HG02885 (cell line): Measurements from ENCODE around the gene KRTAP10-3.

Experiments
- ATAC-seq: cut with Tn5 transposase; IDR thresholded peaks from one replicate; pipeline ENCODE4 v1.9.1; 2021; ENCODE audit warnings: mild to moderate bottlenecking; ENCODE audit not compliant: unreplicated experiment, poor library complexity

The KRTAP10-3 gene

GRCh38 chr21:44531606-44532564, 26.7 kb downstream of the KRTAP10-3 start:
- no peak for ATAC-seq

GRCh38 chr21:44530903-44531605, 27.5 kb downstream of the KRTAP10-3 start:
- ATAC-seq, result no peak

GRCh38 chr21:44530221-44530902, 28.2 kb downstream of the KRTAP10-3 start:
- ATAC-seq, result no peak

DNA sequence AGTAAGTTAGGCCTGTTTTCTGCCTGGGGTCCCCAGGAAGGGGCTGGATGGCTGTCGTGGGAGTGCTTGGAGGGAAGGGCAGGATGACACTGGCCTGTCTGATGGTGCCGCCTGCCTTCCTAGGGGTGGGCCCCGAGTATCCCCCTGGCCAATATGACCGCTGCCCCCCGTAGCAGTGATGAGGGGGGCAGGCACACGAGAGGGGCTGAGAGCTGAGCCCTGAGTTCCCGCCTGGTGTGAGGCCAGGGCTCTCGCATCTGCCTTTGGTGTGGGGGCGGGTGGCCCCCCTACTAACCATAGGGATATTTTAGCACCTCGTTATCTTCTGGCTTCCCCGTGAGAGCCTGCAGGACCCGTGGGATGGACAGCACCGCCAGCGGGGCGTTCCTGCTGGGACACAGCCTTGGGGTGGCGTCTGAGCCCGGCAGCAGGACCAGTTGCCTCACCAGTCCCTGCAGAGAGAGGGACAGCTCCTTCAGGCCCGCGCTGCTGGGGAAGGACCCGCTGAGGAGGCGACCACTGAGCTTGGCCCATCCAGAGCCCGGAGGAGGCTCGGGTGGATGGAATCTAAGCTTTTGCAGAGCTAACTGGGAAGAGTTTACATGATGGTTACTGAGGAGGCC, 29.0 kb downstream of the KRTAP10-3 start:
- no peak for ATAC-seq

- ATAC-seq, result no peak
Observed at GRCh38 chr21:44529011-44529421, 29.6 kb downstream of the KRTAP10-3 start.

DNA sequence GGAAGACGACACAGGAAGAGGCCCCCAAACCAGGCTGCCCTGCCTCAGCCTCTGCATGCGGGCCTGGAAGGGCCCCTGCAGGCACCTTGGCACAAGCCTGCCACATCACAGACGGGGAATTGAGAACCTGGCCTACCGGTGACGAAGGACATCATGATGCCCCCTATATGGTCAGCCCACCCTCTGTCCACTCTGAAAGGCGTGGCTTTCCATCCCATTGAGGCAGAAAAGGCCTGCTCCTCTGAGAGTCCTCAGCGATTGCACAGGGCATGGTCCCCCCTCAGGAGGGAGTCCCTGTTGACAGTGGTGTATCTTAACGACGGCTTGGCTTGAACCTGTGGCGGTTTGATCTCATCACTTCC, 30.0 kb downstream of the KRTAP10-3 start:
- no peak for ATAC-seq

- no peak for ATAC-seq
Observed at GRCh38 chr21:44527983-44528633, 30.5 kb downstream of the KRTAP10-3 start.

DNA sequence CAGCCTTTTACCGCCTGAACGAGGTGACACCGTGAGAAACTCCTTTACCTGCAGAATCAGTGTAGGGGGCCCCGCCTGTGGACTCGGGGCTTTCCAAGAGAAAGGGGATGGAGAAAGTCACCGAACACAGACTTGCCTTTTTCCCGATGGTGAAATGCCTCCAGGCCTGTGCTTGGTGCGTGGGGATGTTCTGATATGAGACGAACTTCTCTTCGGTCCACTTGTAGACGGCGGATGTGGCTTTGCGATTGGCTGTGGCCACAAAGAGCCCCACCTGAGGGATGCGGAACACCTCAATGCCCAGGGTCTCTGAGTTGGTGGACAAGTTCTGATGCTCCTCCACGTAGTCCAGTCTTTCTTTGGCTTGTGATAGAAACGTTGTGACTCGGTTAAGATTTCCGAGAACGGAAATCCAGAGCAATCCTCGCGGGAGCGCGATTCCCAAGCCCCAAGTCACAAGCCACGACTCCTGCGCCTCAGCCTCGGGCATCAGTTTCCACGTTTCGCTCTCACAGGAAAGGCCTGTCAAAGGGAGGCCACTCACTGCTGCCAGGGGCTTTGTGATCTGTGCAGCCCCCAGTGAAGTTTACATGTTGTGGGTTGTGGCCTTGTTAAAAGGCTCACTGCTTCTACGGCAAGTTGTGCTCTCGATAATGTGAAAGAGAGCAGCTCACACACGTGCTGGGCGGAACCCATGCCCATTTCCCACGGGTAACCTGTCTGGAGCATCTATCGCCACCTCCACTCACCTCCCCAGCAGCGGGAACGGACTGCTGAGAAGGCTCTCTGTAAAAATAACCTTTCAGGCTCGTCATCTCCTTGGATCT, 31.2 kb downstream of the KRTAP10-3 start:
- ATAC-seq, result no peak

DNA sequence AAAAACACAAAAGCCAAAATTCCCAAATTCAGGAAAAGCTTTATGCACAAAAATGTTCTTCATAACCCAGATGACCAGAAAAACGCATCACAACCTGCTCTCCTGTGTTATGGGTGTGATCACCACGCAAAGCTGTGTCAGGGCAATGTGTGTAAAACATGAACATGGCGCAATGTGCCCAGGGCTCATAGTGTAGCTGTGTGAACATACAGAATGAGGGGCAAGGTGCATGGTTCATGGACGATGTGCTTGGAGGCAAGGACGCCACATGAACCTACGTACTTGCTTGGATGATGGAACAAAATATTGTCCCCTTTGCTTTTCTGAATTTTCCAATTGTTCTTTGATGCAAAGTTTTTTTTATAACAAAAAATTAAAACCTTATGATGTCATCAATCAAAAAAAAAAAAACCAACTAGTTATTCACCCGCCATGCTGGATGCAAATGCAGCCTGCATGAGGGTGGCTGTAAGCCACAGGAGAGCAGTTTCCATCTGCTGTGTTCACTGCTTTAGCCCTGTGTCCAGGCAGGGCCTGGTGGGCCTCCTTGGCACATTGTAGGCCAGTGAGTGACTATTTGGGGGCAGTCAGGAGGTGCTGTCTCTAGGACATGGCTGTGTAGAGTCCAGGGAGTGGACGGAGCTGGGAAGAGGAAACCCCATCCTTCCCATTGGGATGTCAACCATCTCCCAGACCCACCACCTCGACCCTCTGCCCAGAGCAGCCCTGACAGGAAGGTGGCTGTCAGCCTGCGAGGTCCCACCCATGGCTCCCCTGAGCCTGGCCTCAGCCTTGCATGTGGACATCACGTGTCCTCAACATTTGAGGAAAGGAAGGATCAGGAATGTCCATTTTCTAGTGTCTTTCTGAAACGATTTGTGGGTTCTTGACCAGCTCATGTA, 32.2 kb downstream of the KRTAP10-3 start:
- ATAC-seq, result no peak

DNA sequence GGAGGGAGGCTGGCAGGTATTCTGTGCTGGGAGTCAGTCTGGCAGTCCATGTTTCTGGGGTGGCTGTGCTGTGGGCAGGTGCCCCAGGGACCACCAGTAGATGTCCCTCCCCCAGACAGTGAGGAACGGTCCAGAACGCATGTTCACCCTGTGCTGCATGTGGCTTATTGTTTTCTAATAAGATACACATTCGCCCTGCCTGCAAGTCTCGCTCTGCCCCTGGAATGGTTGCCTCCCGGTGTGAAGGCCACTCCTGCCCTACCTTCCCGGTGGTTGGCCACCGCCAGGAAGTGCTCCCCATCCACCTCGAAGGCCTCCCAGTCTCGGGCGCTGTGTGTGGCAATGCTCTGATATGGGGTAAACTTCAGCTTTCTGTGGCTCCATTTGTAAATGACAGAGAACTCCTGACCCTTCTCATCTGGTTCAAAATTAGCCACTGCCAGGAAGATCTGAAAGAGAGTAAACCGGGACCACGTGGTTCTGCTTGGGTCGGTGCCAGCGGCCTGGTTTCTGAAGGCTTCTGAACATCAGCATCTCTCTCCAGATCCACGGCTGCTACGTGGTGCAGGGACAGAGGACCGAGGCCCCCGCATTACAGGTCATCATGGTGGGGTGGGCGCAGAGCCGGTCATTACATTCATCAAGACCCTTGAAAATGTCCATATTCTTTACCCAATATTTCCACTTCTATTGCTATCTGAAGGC, 33.1 kb downstream of the KRTAP10-3 start:
- no peak for ATAC-seq

- ATAC-seq, result no peak
Observed at GRCh38 chr21:44524414-44525371, 33.9 kb downstream of the KRTAP10-3 start.

DNA sequence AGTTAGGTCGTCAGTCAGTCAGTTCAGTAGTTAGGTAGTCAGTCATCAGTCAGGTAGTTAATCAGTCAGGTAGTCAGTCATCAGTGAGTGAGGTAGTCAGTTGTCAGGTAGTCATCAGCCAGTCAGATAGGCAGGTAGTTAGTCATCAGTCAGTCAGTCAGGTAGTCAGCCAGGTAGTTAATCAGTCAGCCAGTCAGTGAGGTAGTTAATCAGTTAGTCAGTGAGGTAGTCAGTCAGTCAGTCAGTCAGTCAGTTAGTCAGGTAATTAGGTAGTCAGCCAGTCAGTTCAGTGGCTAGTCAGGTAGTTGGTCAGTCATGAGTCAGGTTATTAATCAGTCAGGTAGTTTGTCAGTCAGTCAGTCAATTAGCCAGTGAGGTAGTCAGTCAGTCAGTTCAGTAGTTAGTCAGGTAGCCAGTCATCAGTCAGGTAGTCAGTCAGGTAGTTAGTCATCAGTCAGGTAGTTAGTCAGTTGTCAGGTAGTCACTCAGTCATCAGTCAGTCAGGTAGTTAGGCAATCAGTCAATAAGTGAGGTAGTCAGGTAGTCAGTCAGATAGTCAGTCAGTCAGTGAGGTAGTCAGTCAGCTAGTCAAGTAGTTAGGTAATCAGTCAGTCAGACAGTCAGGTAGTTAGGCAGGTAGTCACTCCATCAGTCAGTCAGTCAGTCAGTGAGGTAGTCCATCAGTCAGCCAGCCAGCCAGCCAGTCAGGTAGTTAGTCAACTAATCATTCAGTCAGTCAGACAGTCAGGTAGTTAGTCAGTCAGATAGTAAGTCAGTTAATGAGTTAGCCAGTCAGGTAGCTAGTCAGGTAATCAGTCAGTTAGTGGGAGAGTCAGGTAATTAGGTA, 34.8 kb downstream of the KRTAP10-3 start:
- no peak for ATAC-seq

GRCh38 chr21:44522753-44523204, 35.8 kb downstream of the KRTAP10-3 start:
- ATAC-seq, result no peak

DNA sequence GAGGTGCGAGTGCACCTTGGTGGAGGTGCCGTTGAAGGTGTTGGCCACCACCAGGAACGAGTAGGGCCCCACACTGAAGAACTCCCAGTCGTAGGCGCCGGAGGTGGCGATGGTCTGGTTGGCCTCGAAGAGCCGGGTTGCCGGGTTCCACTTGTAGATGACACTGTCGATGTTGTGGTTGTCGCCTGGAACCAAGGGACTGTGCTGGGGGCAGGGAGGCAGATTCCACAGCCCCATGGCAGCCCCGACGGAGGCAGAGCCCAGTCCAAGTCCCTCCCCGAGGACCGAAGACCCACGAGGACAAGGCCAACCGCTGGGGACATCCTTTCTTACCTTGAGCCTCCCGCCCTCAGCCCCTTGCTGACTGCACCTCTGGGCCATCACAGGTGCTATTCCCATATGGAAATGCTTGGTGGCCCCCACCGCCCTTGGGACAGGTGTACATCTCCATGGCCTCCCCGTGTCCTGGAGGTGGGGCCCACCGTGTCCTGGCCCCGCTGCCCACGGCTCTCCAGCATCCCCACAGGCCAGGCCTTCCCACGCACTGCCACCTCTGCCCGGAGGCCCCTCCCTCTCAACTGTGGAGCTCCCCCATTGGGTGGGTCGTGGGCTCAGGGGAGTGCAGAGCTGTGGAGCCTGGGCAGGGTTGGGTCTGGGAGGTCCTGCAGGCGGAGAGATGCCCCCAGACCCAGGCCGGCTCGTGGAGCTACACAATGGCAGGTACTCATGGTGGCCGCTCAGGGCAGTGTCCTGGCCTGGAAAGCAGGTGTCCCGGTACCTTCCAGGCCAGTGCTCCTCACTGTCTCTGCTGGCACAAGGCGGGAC, 36.5 kb downstream of the KRTAP10-3 start:
- no peak for ATAC-seq
